Activated CD4-positive, alpha-beta T cell treated with anti-CD3 and anti-CD28 coated beads, Interleukin-2, amount 50 U/mL, for 16 hours (primary cell): ENCODE results near the gene MEIKIN.

Experiments
- DNase-seq: peaks from one replicate; pipeline ENCODE4 v3.0.0-alpha.2; 2020

The MEIKIN gene, protein sequence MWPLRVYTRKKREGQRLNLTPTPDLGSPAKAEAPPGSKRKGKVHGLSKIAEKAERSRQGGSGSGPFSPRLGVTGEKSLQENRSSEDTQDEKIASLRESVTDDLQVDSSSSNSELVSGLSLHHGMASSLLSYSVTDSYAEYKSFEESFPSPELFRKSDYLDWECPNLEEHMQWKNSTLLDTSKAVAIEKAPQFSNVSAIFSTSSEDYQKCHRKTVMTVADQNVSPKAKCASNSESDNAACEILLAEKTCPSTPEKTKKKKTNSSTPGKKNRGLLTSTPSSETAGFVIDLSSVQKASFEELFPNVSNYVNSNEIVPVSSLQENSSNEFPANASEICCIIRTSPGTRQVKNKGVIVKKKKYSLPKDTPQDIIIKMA

GRCh38 chr5:131945551-131946168 lies at the start of gene MEIKIN:
Gene MEIKIN (minus strand): TSS chr5:131945663. CDS start chr5:131945505, 158 bp downstream.
- DNase-seq = no peak

- no peak for DNase-seq
Observed at GRCh38 chr5:131994533-131995226, 49.2 kb upstream of the MEIKIN start.

- DNase-seq = no peak
Observed at GRCh38 chr5:131994090-131994489, 48.6 kb upstream of the MEIKIN start.

DNA sequence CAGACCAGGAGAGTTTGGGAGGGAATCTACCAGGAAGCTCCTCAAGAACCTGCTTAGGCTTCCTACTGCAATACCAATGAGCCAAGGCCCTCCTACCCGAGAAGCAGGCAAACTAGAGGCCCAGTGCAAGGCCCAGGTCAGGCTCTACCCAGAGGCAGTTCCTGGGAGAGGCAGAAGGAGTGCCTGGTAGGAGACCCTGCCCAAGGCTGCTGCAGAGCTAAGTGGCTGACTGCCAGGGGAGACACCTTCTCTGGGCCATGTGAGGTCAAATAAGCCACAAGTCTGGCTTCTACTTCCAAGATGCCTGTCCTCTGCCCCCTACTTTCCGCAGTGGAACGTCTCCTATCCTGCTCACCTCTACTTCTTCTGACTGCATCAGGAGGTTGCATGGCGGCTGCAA lies 48.2 kb upstream of the MEIKIN start:
- no peak for DNase-seq

DNA sequence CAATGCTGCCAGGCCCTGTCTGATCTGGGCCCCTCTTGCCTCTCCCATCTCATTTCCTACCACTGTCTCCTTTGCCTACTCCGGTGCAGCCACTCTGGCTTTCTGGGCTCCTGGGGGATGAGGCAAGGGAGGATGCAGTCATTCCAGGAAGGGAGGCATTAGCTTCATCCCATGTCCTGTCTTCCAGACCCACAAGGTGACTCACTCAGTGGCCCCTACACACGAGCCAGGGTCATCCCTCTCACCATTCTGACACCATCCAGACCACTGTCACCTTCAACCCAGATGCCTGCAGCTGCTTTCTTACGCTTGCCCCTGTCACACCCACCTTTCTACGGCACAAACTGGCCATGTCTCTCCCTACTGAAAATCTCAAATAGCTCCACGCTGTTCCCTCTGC lies 46.9 kb upstream of the MEIKIN start:
- no peak for DNase-seq

- DNase-seq = no peak
Observed at GRCh38 chr5:131991593-131992324, 46.3 kb upstream of the MEIKIN start.

- no peak for DNase-seq
Observed at GRCh38 chr5:131990716-131991115, 45.3 kb upstream of the MEIKIN start.

GRCh38 chr5:131988601-131989000 lies 43.1 kb upstream of the MEIKIN start:
- DNase-seq = no peak

DNA sequence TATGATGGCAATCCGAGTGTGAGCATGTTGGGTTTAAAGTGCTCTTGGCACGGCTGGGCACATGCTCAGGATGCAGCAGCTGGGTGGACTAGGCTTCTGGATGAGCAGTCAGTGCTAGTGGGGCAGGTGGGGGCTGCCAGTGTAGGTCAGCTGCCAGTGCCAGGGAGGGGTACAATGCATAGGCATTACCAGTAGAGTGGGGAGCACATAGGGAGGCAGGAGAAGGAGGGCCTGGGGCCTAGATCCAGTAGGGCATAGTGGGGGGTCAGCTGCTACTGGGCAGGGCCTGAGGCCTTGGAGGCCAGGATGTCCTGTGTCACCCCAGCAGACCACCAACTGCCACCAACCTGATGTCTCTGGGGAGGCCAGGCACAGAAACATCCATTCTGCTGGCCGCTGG lies 41.8 kb upstream of the MEIKIN start:
- DNase-seq = no peak

GRCh38 chr5:131986161-131986912 lies 40.9 kb upstream of the MEIKIN start:
- no peak for DNase-seq

- no peak for DNase-seq
Observed at GRCh38 chr5:131984956-131985665, 39.6 kb upstream of the MEIKIN start.

GRCh38 chr5:131983244-131983771 lies 37.8 kb upstream of the MEIKIN start:
- no peak for DNase-seq

DNA sequence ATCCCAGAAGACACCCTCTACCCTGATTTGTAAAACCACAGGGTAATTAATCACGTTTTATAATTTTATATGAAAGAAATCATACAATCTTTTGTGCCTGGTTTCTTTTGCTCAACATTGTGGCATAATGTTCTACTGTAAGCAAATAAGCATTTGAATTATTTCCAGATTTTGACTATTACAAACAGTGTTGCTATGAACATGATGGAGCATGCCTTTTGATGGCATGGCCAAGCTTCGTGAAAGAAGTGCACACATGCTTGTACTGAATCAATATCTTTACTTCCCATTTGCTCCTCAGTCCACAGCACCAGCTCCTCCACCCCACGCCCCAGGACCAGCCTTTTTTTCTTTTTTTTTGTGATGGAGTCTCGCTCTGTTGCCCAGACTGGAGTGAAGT lies 36.1 kb upstream of the MEIKIN start:
- DNase-seq = no peak

DNA sequence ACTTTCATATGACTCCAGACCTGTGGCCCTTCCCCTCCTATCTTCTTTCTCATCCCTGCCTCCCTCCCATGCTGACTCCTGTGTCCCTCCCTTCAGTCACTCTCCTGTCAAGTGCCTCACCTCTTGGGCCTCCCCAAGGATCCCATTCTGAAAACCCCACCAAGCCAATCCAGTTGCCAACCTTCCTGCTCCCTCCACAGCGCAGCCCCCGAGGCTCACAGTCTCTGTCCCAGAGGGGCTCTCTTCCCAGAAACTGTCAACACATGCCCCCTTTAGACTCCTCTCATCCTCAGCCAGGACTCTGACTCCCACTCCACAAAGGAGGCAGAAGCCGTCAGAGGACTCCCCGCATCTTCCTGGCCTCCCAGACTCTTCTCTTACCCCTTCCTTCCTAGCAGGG lies 35.2 kb upstream of the MEIKIN start:
- DNase-seq = no peak

- no peak for DNase-seq
Observed at GRCh38 chr5:131979816-131980215, 34.4 kb upstream of the MEIKIN start.

DNA sequence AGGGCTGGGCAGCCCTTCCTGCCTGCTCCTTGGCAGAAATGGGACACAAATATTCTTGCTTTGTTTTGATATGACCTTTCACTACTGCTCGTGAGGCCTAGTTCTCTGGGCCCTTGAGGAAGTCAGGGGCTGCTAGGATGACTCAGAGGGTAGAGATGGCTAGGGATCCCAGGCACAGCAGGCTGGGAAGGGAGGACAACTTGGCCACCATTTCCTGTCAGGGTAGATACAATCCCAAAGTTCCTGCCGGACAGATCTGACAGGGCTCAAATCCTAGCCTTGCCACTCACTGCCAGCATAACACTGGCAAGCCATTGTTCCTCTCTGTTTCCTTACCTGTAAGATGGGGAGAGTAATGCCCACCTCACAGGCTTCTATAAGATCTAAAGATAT lies 31.7 kb upstream of the MEIKIN start:
- no peak for DNase-seq

DNA sequence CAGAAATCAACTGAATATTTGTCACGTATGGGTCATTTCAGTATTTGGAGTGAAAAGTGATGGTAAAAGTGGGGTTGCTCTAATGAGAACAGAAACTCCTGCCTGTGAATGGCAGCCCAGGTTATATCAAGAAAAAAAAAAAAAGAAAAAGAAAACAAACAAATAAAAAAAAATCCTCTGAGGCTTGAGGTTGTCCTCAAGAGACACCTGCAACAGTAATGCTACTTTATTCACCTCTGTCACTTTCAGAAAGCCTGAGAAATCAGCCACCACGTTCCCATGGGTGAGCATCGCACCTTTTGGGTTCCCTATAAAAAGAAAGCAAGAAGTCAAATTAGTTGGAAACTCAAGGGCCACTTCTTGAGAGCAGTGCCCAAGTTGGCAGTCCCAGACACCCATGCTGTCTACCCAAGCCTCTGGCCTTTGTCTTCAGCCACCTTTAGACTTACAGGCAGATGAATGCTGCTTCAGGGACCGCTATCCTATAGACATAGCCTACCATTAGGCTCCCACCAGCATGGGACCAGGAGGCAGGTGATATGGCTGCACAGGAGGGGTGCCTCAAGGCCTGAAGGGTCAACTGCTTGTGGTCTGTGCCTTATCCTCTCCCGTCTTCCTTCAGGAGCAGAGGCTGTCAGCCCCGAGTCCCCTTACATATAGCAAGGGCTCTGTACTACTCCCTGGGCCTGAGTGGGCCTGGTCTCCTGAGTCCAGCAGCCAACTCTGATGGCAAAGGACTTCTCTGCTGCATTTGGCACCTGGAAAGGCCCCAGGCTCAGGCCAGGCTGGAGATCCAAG lies 31.1 kb upstream of the MEIKIN start:
- DNase-seq = no peak

DNA sequence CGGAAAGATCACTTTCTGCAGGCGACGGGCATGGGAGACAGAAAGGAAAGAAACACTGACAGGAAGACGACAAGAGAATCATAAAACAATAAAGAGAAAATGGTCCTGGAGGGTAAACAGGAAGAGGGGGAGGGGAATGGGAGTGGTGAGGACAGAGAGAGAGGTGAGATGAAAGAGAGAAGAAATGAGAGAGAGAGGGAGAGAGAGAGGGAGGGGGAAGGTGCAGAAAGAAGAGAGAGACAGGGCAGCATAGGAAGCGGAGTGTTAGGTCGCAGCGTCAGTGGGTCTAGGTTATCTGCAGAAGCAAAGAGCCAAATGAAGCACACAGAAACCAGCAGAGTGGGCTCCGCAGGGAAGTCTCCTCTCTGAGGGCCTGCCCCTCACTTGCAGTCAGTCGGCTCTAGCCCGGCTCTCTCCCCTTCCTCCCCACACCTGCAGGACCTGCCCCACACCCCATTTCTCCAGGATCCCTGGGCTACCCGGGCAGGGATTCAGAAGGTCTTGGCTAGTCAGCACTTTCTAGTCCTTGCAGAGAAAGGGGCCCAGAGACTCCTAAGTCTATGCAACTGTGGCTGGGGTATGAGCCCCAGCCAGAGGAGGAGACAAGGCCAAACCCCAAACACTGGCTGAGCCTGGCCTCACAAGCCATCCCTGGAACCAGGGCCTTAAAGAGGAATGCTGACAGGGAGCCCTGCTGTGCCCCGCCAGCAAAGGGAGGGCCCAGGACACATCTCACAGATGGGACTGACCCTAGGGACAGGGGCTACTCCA lies 29.7 kb upstream of the MEIKIN start:
- DNase-seq = peak; percentile 25

DNA sequence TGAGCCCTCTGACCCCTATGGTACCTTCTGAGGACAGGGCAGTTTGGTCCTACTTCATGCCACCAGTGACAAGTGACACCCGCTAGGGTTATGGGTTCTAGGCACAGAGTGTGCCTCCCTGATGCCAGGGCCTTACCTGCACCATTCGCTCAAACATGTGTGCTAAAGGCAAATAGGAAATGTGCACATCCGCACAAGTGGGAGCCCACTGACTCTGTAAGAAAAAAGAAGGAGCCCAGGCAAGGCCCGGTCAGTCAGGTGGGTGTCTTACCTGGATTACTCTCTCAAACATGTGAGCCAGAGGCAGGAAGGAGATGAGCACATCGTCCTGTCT lies 29.1 kb upstream of the MEIKIN start:
- no peak for DNase-seq

DNA sequence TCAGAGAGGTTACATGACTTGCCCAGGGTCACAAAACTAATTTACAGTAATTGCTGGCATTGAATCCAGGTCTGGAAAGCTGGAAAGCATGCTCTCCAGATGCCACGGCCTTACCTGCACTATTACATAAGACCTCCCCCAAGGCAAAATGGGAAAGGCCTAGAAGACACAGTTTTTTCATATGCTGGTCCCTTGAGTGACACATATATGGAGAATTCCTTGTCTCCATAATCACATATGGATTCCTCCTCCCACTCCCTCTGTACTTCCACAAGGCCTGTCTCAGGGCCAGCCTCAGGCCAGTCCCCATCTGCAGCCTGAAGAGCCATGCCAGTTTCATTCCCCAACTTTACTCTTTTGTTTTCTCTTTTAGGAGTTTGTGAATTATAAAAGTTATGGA lies 28.6 kb upstream of the MEIKIN start:
- DNase-seq = no peak
